Transverse colon (tissue), 4 donors: ENCODE results near the gene KLK3.

Experiments
- CTCF ChIP-seq, 5 experiments: fragments of 200-600 bp in 3 of 5; fragments of 450-650 bp in 2 of 5; sonication (generic) in 3 of 5; IDR thresholded peaks; 1 replicate in 2 of 5; 2 replicates in 3 of 5; pipeline ENCODE4 v1.5.1; 2016 to 2017; ENCODE audit warnings: antibody characterized with exemption in 5 of 5, inconsistent platforms in 3 of 5, mild to moderate bottlenecking in 2 of 5, moderate library complexity in 1 of 5
- EP300 ChIP-seq: sonication (generic); formaldehyde crosslinking; IDR thresholded peaks from one replicate; pipeline ENCODE4 v1.6.1; 2017; ENCODE audit warnings: antibody characterized with exemption, low read depth
- POLR2AphosphoS5 ChIP-seq, 3 donors: sonication (generic); formaldehyde crosslinking; IDR thresholded peaks; one replicate each; pipeline ENCODE4 v1.6.1; 2016; ENCODE audit warnings: antibody characterized with exemption in 3 of 3

GRCh38 chr19:50902640-50903039 lies 47.9 kb downstream of the KLK3 start:
- no peak for TF ChIP-seq CTCF (IDR thresholded peaks at IDR 0.05)
- TF ChIP-seq EP300, result no peak
- TF ChIP-seq POLR2AphosphoS5 (IDR thresholded peaks at IDR 0.05), result no peak
